GM19324 (cell line): ENCODE results near the gene REPS2.
A peak's percentile ranks its signal among the peaks of the same experiment; 100 is the strongest.

ENCODE experiments used
- ATAC-seq: cut with Tn5 transposase; IDR thresholded peaks from one replicate; pipeline ENCODE4 v1.9.1; 2021; ENCODE audit warnings: mild to moderate bottlenecking, moderate library complexity; ENCODE audit not compliant: unreplicated experiment, low FRiP score

The REPS2 gene

GRCh38 chrX:16946361-16946964, at the start of gene REPS2:
TSS of gene REPS2 (plus strand) at chrX:16946658. CDS start at chrX:16946862, 204 bp downstream.
- peak; percentile 78 for ATAC-seq

DNA sequence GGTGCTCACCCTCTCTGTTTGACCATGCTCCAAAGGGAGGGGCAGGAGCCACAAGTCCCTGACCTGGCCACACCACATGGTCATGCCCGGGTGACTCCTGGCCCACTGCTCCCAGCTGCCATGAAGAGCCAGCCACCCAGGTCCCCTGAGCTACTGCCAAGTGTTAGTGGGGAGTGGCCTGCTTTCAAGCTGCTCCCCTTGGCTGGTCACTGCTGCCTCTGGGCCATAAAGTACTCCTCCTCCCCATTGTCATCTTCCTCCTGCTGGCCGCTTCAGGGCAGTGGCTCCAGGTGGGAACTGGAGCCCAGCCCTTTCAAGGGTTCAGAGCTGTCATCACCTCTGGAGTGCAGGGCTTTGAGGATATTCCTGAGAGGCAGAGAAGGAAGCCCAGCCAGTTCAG, 49.0 kb upstream of the REPS2 start:
- ATAC-seq: no peak

DNA sequence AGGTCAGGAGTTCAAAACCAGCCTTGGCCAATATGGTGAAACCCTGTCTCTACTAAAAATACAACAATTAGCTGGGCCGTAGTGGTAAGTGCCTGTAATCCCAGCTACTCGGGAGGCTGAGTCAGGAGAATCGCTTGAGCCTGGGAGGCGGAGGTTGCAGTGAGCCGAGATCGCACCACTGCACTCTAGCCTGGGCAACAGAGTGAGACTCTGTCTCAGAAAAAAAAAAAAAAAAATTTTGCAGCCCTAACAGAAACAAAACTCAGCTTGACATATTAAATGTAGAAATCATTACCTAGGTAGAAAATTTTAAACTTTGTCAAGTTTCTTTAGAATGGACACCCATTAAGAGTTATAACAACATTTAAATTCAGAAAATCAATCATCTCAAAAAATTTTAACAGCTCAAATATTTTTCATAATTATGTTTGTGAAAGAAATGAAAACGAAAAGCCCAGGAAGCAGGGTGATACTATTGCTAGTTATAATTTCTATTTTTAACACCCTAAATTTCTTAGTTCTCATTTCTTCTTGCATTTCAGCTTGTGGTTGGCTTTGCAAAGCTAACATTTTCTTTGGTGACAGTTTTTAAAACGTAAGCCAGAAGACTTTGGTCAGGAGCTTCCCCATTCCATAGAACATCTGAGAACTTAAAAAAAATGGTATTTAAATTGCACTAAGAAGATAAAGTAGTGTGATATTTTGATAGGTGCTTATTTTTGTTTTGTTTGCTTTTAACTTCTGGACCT, 43.0 kb upstream of the REPS2 start:
- peak; percentile 49 for ATAC-seq

DNA sequence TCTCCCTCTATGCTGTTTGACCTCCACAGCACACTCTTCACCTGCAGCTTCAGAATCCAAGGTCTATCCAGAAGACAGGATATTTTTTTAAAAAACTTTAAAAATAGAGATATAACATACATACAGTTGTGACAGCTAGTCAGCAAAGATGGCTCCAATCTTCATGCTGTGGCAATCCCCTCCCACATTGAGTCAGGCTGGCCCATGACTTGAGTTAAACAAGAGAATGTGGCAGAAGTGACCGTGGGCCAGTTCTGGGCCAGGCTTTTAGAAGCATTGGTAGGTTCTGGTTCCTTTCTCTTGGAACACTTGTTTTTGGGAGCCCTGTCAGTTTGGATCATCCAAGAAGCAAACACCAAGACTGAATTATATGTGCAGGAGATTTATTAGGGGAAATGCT, 36.1 kb upstream of the REPS2 start:
- ATAC-seq: no peak

- ATAC-seq: no peak
Observed at GRCh38 chrX:16914058-16914457, 32.4 kb upstream of the REPS2 start.

GRCh38 chrX:16916561-16916960, 29.9 kb upstream of the REPS2 start:
- no peak for ATAC-seq

DNA sequence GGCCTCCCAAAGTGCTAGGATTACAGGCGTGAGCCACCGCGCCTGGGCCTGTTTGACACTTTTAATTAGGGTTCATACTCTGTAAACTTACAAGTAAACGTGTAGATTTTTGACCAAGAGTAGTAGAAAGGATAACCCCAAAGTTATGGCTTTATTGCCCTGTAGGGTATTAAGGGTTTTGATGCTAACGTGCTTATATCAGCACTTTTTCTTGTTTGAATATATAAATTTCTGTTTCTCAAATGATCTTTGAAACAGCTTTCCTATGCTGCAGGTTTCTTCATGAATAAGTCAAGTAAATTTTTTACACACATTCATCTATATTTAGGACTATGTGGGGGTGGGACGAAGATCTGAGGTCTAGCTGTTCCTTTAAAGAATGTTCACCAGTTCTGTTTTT, 29.3 kb upstream of the REPS2 start:
- ATAC-seq: no peak

DNA sequence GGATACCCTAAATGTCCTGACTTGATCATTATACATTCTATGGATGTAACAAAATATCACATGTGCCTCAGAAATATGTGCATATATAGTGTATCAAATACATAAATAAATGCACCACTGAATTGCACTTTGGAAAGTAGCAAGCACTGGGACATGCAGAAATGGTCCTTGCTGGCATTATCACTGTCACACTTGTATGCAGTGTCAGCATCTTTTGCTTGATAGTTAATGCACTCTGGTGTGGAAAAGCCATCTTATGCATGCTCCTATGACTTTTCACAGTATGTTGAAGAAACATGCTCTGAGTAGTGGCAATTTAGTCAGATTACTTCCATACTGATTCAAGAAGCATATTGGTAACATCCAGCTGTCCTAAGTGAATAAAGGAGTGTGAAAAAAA, 27.5 kb upstream of the REPS2 start:
- no peak for ATAC-seq

- no peak for ATAC-seq
Observed at GRCh38 chrX:16920075-16920474, 26.4 kb upstream of the REPS2 start.

- no peak for ATAC-seq
Observed at GRCh38 chrX:16923157-16923556, 23.3 kb upstream of the REPS2 start.

- ATAC-seq: no peak
Observed at GRCh38 chrX:16924631-16925480, 21.6 kb upstream of the REPS2 start.

- ATAC-seq: no peak
Observed at GRCh38 chrX:16930392-16930791, 16.1 kb upstream of the REPS2 start.

- ATAC-seq: no peak
Observed at GRCh38 chrX:16931371-16931770, 15.1 kb upstream of the REPS2 start.

DNA sequence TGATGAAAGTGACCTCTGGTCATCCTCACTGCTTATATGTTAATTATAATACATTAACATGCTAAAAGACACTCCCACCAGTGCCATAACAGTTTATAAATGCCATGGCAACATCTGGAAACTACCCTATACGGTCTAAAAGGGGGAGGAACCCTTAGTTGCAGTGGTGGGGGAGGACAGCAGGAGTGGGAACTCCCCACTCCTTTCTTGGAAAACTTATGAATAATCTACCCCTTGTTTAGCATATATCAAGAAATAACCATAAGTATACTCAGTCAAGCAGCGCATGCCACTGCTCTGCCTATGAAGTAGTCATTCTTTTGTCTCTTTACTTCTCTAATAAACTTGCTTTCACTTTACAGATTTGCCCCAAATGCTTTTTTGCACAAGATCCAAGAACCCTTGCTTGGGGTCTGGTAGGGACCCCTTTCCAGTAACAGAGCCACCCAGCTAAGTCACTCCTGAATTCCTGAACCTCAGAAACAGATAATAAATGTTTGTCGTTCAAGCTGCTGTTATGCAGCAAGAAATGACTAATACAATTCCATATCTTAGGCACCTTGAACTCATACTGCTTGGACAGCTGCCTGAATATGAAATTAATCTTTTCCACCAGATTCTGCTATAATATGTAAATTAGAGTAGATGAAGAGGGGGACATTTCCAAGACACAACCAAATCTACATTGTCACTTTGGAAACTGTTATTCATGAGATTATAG, 14.4 kb upstream of the REPS2 start:
- no peak for ATAC-seq

DNA sequence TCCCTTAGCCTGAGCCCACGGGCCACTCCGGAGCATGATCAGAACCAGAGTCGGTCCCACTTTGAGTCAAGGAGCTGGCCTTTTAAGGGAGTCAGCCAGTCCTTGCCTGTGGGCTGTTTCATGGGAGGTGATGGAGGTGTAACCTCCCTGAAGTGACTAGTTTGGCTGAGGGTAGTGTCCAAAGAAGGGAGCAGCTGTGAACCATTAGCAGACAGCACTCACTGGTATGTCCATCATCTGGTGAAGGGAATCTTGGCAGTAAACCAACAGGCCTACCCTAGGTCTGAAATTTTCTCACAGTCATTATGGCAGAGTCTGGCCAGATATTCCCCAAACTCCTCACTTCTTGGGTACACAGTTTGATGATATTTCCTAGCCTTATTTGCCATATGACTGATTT, 12.3 kb upstream of the REPS2 start:
- no peak for ATAC-seq

DNA sequence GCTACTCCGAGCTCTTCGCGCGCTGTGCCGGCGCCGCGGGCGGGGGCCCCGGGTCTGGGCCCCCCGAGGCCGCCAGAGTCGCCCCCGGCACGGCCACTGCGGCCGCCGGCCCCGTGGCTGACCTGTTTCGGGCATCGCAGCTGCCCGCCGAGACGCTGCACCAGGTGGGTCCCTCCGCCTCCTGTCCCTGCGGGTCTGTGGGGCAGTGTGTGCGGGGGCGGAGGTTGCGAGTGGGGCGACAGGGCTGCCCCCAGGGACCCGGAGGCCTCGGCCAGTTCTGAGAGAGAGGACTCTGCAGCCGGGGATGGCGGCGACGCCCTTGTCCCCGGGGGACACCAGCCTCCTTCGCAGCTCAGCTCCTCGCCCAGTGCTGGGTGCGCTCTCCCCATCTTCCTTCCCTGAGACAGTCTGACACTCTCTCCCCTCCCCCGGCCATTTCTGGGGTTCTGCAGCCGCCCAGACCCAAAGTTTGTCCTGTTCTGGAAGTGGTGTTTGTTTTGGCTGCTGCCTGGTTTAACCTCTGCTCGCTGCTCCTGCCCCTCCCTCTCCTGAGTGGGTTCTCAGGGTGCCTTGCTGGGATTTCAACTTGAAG, 609 bp downstream of the REPS2 start:
- no peak for ATAC-seq

DNA sequence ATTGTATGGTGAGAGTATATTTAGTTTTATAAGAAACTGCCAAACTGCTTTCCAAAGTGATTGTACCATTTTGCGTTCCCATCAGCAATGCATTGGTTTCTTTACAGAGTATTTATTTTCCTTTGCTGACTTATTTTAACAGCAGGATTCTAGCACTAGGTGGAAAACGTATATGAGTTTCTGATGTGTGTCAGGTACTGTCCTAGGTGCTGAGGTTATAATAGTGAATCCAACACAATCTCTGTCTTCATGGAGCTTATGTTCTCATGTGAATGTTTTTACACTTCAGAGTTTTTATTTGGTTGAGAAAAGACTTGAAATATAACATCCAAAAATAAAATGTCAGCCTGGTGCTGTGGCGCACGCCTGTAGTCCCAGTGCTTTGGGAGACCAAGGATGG, 4.0 kb downstream of the REPS2 start:
- ATAC-seq: no peak

GRCh38 chrX:16953606-16954211, 7.3 kb downstream of the REPS2 start:
- no peak for ATAC-seq

DNA sequence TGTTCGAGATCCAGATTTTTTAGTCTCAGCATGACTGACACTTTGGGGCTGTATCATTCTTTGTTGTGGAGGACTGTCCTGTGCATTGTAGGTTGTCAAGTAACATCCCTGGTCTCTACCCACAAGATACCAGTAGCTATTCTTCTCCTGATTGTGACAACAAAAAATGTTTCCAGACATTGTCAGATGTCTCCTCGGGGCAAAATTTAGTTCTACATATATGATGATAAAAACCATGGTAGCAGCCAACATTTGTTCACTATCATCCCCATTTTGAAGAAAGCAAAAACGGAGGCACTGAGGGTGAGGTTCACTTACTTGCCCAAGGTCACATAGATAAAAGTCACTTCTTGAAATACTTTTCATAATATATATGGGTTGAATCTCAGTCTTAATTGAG, 11.3 kb downstream of the REPS2 start:
- no peak for ATAC-seq

DNA sequence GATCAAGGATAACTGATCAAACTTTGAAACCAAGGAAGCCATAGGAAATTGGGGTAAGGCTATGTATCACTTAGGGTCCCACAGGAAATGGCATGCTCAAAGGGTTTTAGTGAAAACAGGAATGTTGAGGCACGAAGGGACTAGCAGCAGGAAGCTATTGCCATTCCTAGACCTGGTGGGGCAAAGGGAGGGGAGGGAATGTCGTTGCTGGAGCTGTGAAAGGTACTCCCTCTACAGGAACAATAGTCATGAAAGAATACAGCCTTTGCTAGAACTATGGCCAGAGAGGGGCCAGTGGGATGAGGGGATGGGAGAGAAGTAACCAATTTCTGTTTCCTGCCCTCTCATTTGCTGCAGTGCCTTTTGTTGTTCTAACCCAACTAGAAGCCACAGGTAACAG, 11.9 kb downstream of the REPS2 start:
- no peak for ATAC-seq
